ENCODE results near the gene ENTPD1. TPM values are rescaled to one million over a fixed set of nuclear protein-coding genes. Genes with fewer than 3 reads are reported as not detected.
"Not testable (repeated sequence)": the region's sequence is repeated elsewhere in the genome, so short reads cannot be mapped to it uniquely, and the experiment has no call there.

ENTPD1 gene
- polyA plus RNA-seq, 1 donor from 2014 or later: 48.0 TPM

GRCh38 chr10:95865814-95866466 lies 110.0 kb downstream of the ENTPD1 start:
- Mint-ChIP-seq H3K27me3 (no peaks in the 10 kb centered on the region), H3K9me3 (no peaks in the 10 kb centered on the region), H3K4me1 (peaks cover 11 to 12% (median 12%) of the 10 kb centered on the region in 3 donors), H3K27ac (peak overlapping the region; percentile 56 to 94 (median 67)), H3K36me3 (peaks cover 4% of the 10 kb centered on the region), H3K4me3 (no peak overlapping the region)

GRCh38 chr10:95866467-95866842 lies 110.5 kb downstream of the ENTPD1 start:
- H3K4me3 Mint-ChIP-seq: no peak overlapping the region

GRCh38 chr10:95867866-95868265 lies 111.9 kb downstream of the ENTPD1 start:
- H3K27me3 Mint-ChIP-seq: no peaks in the 10 kb centered on the region
- H3K9me3 Mint-ChIP-seq: no peaks in the 10 kb centered on the region
- peak overlapping the region in 1 of 3 donors; percentile 59 for H3K27ac Mint-ChIP-seq
- no peak overlapping the region for H3K4me3 Mint-ChIP-seq
- peaks cover 11 to 12% (median 12%) of the 10 kb centered on the region in 3 donors for H3K4me1 Mint-ChIP-seq
- no peaks in the 10 kb centered on the region for H3K36me3 Mint-ChIP-seq

More at GRCh38 chr10:95866467-95866842, 110.5 kb downstream of the ENTPD1 start:
- H3K4me1 Mint-ChIP-seq: peaks cover 11 to 12% (median 12%) of the 10 kb centered on the region in 3 donors
- no peak overlapping the region for H3K27ac Mint-ChIP-seq
- H3K36me3 Mint-ChIP-seq: peaks cover 1% of the 10 kb centered on the region
- H3K9me3 Mint-ChIP-seq: no peaks in the 10 kb centered on the region
- H3K27me3 Mint-ChIP-seq: no peaks in the 10 kb centered on the region

- Mint-ChIP-seq H3K27me3 (no peaks in the 10 kb centered on the region), H3K27ac (no peak overlapping the region), H3K4me1 (peaks cover 0 to 6% (median 2%) of the 10 kb centered on the region in 3 donors), H3K9me3 (peaks cover 0 to 4% (median 2%) of the 10 kb centered on the region in 3 donors), H3K4me3 (no peak overlapping the region), H3K36me3 (peaks cover 15% of the 10 kb centered on the region)
Observed at GRCh38 chr10:95872158-95872711, 116.3 kb downstream of the ENTPD1 start.

GRCh38 chr10:95873139-95873538 lies 117.2 kb downstream of the ENTPD1 start:
- Mint-ChIP-seq H3K9me3 (peaks cover 0 to 4% (median 2%) of the 10 kb centered on the region in 3 donors), H3K36me3 (peaks cover 17% of the 10 kb centered on the region), H3K4me1 (peaks cover 0 to 8% (median 2%) of the 10 kb centered on the region in 3 donors), H3K27ac (peak overlapping the region in 1 of 3 donors; percentile 38), H3K4me3 (no peak overlapping the region), H3K27me3 (no peaks in the 10 kb centered on the region)

- Mint-ChIP-seq H3K4me1 (peaks cover 0 to 8% (median 2%) of the 10 kb centered on the region in 3 donors), H3K36me3 (peaks cover 17% of the 10 kb centered on the region), H3K27me3 (no peaks in the 10 kb centered on the region), H3K27ac (peak overlapping the region in 2 of 3 donors; percentile 38 to 67), H3K9me3 (peaks cover 0 to 4% (median 2%) of the 10 kb centered on the region in 3 donors), H3K4me3 (no peak overlapping the region)
Observed at GRCh38 chr10:95873651-95874050, 117.7 kb downstream of the ENTPD1 start.

- peaks cover 17% of the 10 kb centered on the region for H3K36me3 Mint-ChIP-seq
- not testable (repeated sequence) for H3K27ac Mint-ChIP-seq
Observed at GRCh38 chr10:95874783-95875182, 118.8 kb downstream of the ENTPD1 start.

GRCh38 chr10:95876756-95877155 lies 120.8 kb downstream of the ENTPD1 start:
- Mint-ChIP-seq H3K36me3 (peaks cover 17% of the 10 kb centered on the region), H3K4me3 (no peak overlapping the region), H3K27ac (peak overlapping the region in 1 of 3 donors; percentile 25), H3K4me1 (peaks cover 3 to 8% (median 4%) of the 10 kb centered on the region in 3 donors), H3K9me3 (peaks cover 0 to 4% (median 3%) of the 10 kb centered on the region in 3 donors), H3K27me3 (no peaks in the 10 kb centered on the region)

More at GRCh38 chr10:95874783-95875182, 118.8 kb downstream of the ENTPD1 start:
- not testable (repeated sequence) for H3K4me3 Mint-ChIP-seq, H3K4me1 Mint-ChIP-seq, H3K9me3 Mint-ChIP-seq, H3K27me3 Mint-ChIP-seq

- Mint-ChIP-seq H3K27ac (no peak overlapping the region), H3K27me3 (no peaks in the 10 kb centered on the region), H3K4me1 (peaks cover 3 to 8% (median 4%) of the 10 kb centered on the region in 3 donors)
Observed at GRCh38 chr10:95877881-95878280, 121.9 kb downstream of the ENTPD1 start.

GRCh38 chr10:95880704-95881103 lies 124.7 kb downstream of the ENTPD1 start:
- Mint-ChIP-seq H3K9me3 (peaks cover 0 to 2% (median 1%) of the 10 kb centered on the region in 3 donors), H3K27me3 (no peaks in the 10 kb centered on the region), H3K4me3 (no peak overlapping the region), H3K4me1 (peaks cover 2 to 8% (median 3%) of the 10 kb centered on the region in 3 donors), H3K36me3 (peaks cover 7% of the 10 kb centered on the region), H3K27ac (no peak overlapping the region)

More at GRCh38 chr10:95877881-95878280, 121.9 kb downstream of the ENTPD1 start:
- H3K9me3 Mint-ChIP-seq: peaks cover 0 to 6% (median 3%) of the 10 kb centered on the region in 3 donors
- peaks cover 18% of the 10 kb centered on the region for H3K36me3 Mint-ChIP-seq
- no peak overlapping the region for H3K4me3 Mint-ChIP-seq

GRCh38 chr10:95881316-95881715 lies 125.4 kb downstream of the ENTPD1 start:
- H3K27ac Mint-ChIP-seq: no peak overlapping the region
- peaks cover 7% of the 10 kb centered on the region for H3K36me3 Mint-ChIP-seq
- no peaks in the 10 kb centered on the region for H3K27me3 Mint-ChIP-seq
- no peak overlapping the region for H3K4me3 Mint-ChIP-seq
- H3K9me3 Mint-ChIP-seq: peaks cover 0 to 2% (median 1%) of the 10 kb centered on the region in 3 donors
- peaks cover 2 to 8% (median 3%) of the 10 kb centered on the region in 3 donors for H3K4me1 Mint-ChIP-seq

GRCh38 chr10:95889830-95890229 lies 133.9 kb downstream of the ENTPD1 start:
- Mint-ChIP-seq H3K27me3 (no peaks in the 10 kb centered on the region), H3K4me3 (no peak overlapping the region), H3K36me3 (peaks cover 13% of the 10 kb centered on the region), H3K4me1 (peaks cover 0 to 2% (median 0%) of the 10 kb centered on the region in 3 donors), H3K27ac (no peak overlapping the region), H3K9me3 (peaks cover 0 to 2% (median 0%) of the 10 kb centered on the region in 3 donors)

- Mint-ChIP-seq H3K27me3 (no peaks in the 10 kb centered on the region), H3K4me1 (peaks cover 11 to 26% (median 12%) of the 10 kb centered on the region in 3 donors), H3K9me3 (peaks cover 0 to 2% (median 0%) of the 10 kb centered on the region in 3 donors), H3K36me3 (peaks cover 11% of the 10 kb centered on the region), H3K4me3 (peak overlapping the region in 2 of 4 donors; percentile 0 to 87), H3K27ac (peak overlapping the region; percentile 13 to 83 (median 22))
Observed at GRCh38 chr10:95896071-95896850, 140.3 kb downstream of the ENTPD1 start.

- H3K4me3 Mint-ChIP-seq: peak overlapping the region; percentile 19 to 96 (median 58)
- H3K36me3 Mint-ChIP-seq, H3K9me3 Mint-ChIP-seq, H3K27me3 Mint-ChIP-seq: not testable (repeated sequence)
- peak overlapping the region in 2 of 3 donors; percentile 5 to 20 for H3K27ac Mint-ChIP-seq
- H3K4me1 Mint-ChIP-seq: peaks cover 5 to 11% (median 9%) of the 10 kb centered on the region in 3 donors
Observed at GRCh38 chr10:95905897-95906580, 150.1 kb downstream of the ENTPD1 start.

All from IgD-negative memory B cell (primary cell).